ENCODE measurements around the gene RAD9B. TPM values are rescaled to one million over a fixed set of nuclear protein-coding genes. Genes with fewer than 3 reads are reported as not detected.

Gene RAD9B
- total and polyA plus RNA-seq, 10 of the 15 experiments (the other 5 are each of a cell fraction or from before 2014, with no cell fraction given), result 0.54 to 2.0 (median 1.3) TPM

GRCh38 chr12:110467847-110468213, 34.3 kb upstream of the RAD9B start:
- Histone ChIP-seq H3K9me3 (replicated peaks; ENCODE audit: control insufficient read depth, insufficient read depth, low read length) (no peaks in the 10 kb centered on the region), H3K4me2 (ENCODE audit: control insufficient read depth, insufficient read depth) (peak overlapping the region; percentile 43; the same call in 1 of the 2 replicates), H3K4me3 (peak overlapping the region; percentile 73), H4K20me1 (ENCODE audit: control insufficient read depth, insufficient read depth) (no peaks in the 10 kb centered on the region), H3K9ac (ENCODE audit: control insufficient read depth, insufficient read depth, low read length) (peak overlapping the region; percentile 87), H2AFZ (ENCODE audit: control insufficient read depth, low read depth, low read length) (peak overlapping the region; percentile 90), H3K36me3 (ENCODE audit: control insufficient read depth in 2 of 2, insufficient read depth in 2 of 2, low read length in 1 of 2) (no peaks in the 10 kb centered on the region; a peak in 1 of 4 replicates), H3K4me1 (ENCODE audit: control insufficient read depth, insufficient read depth, low read length) (peaks cover 6% of the 10 kb centered on the region), H3K27ac (ENCODE audit: control insufficient read depth, insufficient read depth) (peak overlapping the region; percentile 91), H3K27me3 (replicated peaks in 1 of 2; ENCODE audit: control insufficient read depth in 2 of 2, insufficient read depth in 2 of 2, low read length in 1 of 2) (no peaks in the 10 kb centered on the region), H3K79me2 (ENCODE audit: control insufficient read depth, insufficient read depth, low read length) (peaks cover 40% of the 10 kb centered on the region)
- ChIA-PET POLR2A (interaction anchor here (0.6 to 3.6 kb wide), 15 partner anchors 10 to 201 kb away, joined by 3 to 43 read pairs (median 5); partner anchors contain the start of genes ARPC3, RAD9B and VPS29), RAD21 (ENCODE audit: unreplicated experiment) (interaction anchor here (0.6 to 4.9 kb wide), 25 partner anchors 9 to 366 kb away, joined by 3 to 92 read pairs (median 5); partner anchors contain the start of genes ARPC3, RAD9B and VPS29), CTCF (interaction anchor here (0.7 to 7.6 kb wide), 26 partner anchors 10 to 363 kb away, joined by 3 to 130 read pairs (median 5); partner anchors contain the start of genes ARPC3 and TCTN1), SMC1A (ENCODE audit: uncharacterized antibody, unreplicated experiment) (interaction anchor here (0.6 to 8.2 kb wide), 25 partner anchors 9 to 358 kb away, joined by 3 to 99 read pairs (median 5); partner anchors contain the start of genes ARPC3, RAD9B, TCTN1 and VPS29)
- no TSS peak for BruUV-seq (replicated peaks)
- intact Hi-C loops (cut with micrococcal nuclease; ENCODE audit: unreplicated experiment), result loop anchor here (2.0 to 5.0 kb wide), 3 partner anchors 35 to 229 kb away; partner anchors contain the start of genes RAD9B and VPS29
- TF ChIP-seq BHLHE40 (IDR thresholded peaks at IDR 0.05; ENCODE audit: borderline replicate concordance in 1 of 2, low read depth in 2 of 2, low read length in 1 of 2) (no peak), POLR2AphosphoS5 (IDR thresholded peaks at IDR 0.05; ENCODE audit: low read length) (peak; percentile 87), STAT1 (conservative IDR thresholded peaks at IDR 0.05) (no peak), PAX8 (IDR thresholded peaks at IDR 0.05) (0 out of 2 replicates have a peak, but pooled peaks have one; percentile 23), SMAD5 (IDR thresholded peaks at IDR 0.05; ENCODE audit: low read depth) (0 out of 2 replicates have a peak, but pooled peaks have one; percentile 2), POLR2AphosphoS2 (IDR thresholded peaks at IDR 0.05; ENCODE audit: low read depth, low read length) (0 out of 2 replicates have a peak, but pooled peaks have one; percentile 12), DPF2 (IDR thresholded peaks at IDR 0.05) (no peak), TCF12 (IDR thresholded peaks at IDR 0.05; ENCODE audit: low read depth, low read length) (0 out of 2 replicates have a peak, but pooled peaks have one; percentile 42), ZZZ3 (IDR thresholded peaks at IDR 0.05; ENCODE audit: control insufficient read depth, insufficient read length, low read depth) (no peak), CBX3 (IDR thresholded peaks at IDR 0.05; ENCODE audit: borderline replicate concordance, low read depth) (no peak), USF1 (IDR thresholded peaks at IDR 0.05; ENCODE audit: borderline replicate concordance, extremely low read length, insufficient read depth, low read depth, low read length) (no peak)
- TF ChIP-seq, protein P1, sequence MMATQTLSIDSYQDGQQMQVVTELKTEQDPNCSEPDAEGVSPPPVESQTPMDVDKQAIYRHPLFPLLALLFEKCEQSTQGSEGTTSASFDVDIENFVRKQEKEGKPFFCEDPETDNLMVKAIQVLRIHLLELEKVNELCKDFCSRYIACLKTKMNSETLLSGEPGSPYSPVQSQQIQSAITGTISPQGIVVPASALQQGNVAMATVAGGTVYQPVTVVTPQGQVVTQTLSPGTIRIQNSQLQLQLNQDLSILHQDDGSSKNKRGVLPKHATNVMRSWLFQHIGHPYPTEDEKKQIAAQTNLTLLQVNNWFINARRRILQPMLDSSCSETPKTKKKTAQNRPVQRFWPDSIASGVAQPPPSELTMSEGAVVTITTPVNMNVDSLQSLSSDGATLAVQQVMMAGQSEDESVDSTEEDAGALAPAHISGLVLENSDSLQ (IDR thresholded peaks at IDR 0.05), result no peak
- TF ChIP-seq, protein P2, sequence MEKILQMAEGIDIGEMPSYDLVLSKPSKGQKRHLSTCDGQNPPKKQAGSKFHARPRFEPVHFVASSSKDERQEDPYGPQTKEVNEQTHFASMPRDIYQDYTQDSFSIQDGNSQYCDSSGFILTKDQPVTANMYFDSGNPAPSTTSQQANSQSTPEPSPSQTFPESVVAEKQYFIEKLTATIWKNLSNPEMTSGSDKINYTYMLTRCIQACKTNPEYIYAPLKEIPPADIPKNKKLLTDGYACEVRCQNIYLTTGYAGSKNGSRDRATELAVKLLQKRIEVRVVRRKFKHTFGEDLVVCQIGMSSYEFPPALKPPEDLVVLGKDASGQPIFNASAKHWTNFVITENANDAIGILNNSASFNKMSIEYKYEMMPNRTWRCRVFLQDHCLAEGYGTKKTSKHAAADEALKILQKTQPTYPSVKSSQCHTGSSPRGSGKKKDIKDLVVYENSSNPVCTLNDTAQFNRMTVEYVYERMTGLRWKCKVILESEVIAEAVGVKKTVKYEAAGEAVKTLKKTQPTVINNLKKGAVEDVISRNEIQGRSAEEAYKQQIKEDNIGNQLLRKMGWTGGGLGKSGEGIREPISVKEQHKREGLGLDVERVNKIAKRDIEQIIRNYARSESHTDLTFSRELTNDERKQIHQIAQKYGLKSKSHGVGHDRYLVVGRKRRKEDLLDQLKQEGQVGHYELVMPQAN (conservative IDR thresholded peaks at IDR 0.05), result peak; percentile 95
- FAIRE-seq (no peak), ATAC-seq (no peak), DNase-seq (ENCODE audit: low read depth, low spot score) (no peak)
- in situ Hi-C loops (cut with MboI), result loop anchor here (5.0 kb wide), 1 partner anchor 134 kb away; no protein-coding TSS in a partner anchor
- 0% methylated on average over 15 of the region's 15 CpGs for WGBS (ENCODE audit: insufficient coverage, insufficient replicate concordance, low lambda C conversion rate, missing lambda C conversion rate)
